HepG2 (cell line): ENCODE measurements around the gene ERLEC1. TPM values are rescaled to one million over a fixed set of nuclear protein-coding genes. Genes with fewer than 3 reads are reported as not detected.

Experiments
- ARID2 ChIP-seq: sonication (generic); formaldehyde crosslinking; IDR thresholded peaks from 2 replicates; pipeline ENCODE4 v1.8.1; 2022; ENCODE audit warnings: mild to moderate bottlenecking, missing genetic modification reagents, borderline replicate concordance
- ERF ChIP-seq: IDR thresholded peaks from 2 replicates; pipeline ENCODE4 v1.6.1; 2018; ENCODE audit warnings: missing biosample characterization, missing genetic modification reagents
- FOXK1 ChIP-seq: sonication (generic); formaldehyde crosslinking; IDR thresholded peaks from 2 replicates; pipeline ENCODE4 v1.4.0; 2020; ENCODE audit warnings: low read depth, missing genetic modification reagents, borderline replicate concordance
- GABPB1 ChIP-seq: IDR thresholded peaks from 2 replicates; pipeline ENCODE4 v1.6.1; 2016; ENCODE audit warnings: mild to moderate bottlenecking, missing genetic modification reagents, moderate library complexity, missing compliant biosample characterization
- HOXA5 ChIP-seq: sonication (generic); formaldehyde crosslinking; IDR thresholded peaks from 2 replicates; pipeline ENCODE4 v1.4.0; 2020; ENCODE audit warnings: missing genetic modification reagents
- JUNB ChIP-seq: sonication (generic); formaldehyde crosslinking; IDR thresholded peaks from 2 replicates; pipeline ENCODE4 v1.8.0; 2022; ENCODE audit warnings: missing genetic modification reagents, mild to moderate bottlenecking, borderline replicate concordance
- KAT7 ChIP-seq: IDR thresholded peaks from 2 replicates; pipeline ENCODE4 v1.6.1; 2018; ENCODE audit warnings: borderline replicate concordance, missing compliant biosample characterization
- MEIS1 ChIP-seq: sonication (generic); formaldehyde crosslinking; IDR thresholded peaks from 2 replicates; pipeline ENCODE4 v1.9.0; 2021; ENCODE audit warnings: mild to moderate bottlenecking, missing genetic modification reagents, moderate library complexity, borderline replicate concordance
- NAIF1 ChIP-seq: sonication (generic); formaldehyde crosslinking; IDR thresholded peaks from 2 replicates; pipeline ENCODE4 v1.5.0; 2020; ENCODE audit warnings: mild to moderate bottlenecking, missing genetic modification reagents, borderline replicate concordance
- NCOA5 ChIP-seq: sonication (generic); formaldehyde crosslinking; IDR thresholded peaks from 2 replicates; pipeline ENCODE4 v1.4.0; 2020; ENCODE audit warnings: missing genetic modification reagents
- NFIC ChIP-seq: IDR thresholded peaks from 2 replicates; pipeline ENCODE4 v1.6.1; 2012; ENCODE audit warnings: mild to moderate bottlenecking, low read length, inconsistent platforms
- NR3C1 ChIP-seq: sonication (generic); formaldehyde crosslinking; IDR thresholded peaks from 2 replicates; pipeline ENCODE4 v1.4.0; 2020; ENCODE audit warnings: missing genetic modification reagents
- POLR2A ChIP-seq, 2 experiments: IDR thresholded peaks; 2 replicates each; pipeline ENCODE4 v1.6.1; 2011; ENCODE audit warnings: low read depth in 2 of 2, low read length in 2 of 2, mild to moderate bottlenecking in 1 of 2, moderate library complexity in 1 of 2; ENCODE audit not compliant: insufficient read depth in 1 of 2
- SIX1 ChIP-seq: sonication (generic); formaldehyde crosslinking; IDR thresholded peaks from 2 replicates; pipeline ENCODE4 v1.4.0; 2020; ENCODE audit warnings: missing genetic modification reagents, borderline replicate concordance
- TRIM24 ChIP-seq: sonication (generic); formaldehyde crosslinking; IDR thresholded peaks from 2 replicates; pipeline ENCODE4 v1.8.0; 2022; ENCODE audit warnings: mild to moderate bottlenecking, missing genetic modification reagents
- TSC22D2 ChIP-seq: sonication (generic); formaldehyde crosslinking; IDR thresholded peaks from 2 replicates; pipeline ENCODE4 v1.5.1; 2020; ENCODE audit warnings: missing genetic modification reagents, mild to moderate bottlenecking, borderline replicate concordance
- ZFP36L2 ChIP-seq: sonication (generic); formaldehyde crosslinking; IDR thresholded peaks from 2 replicates; pipeline ENCODE4 v1.4.0; 2020; ENCODE audit warnings: missing genetic modification reagents
- ZNF224 ChIP-seq: sonication (generic); formaldehyde crosslinking; IDR thresholded peaks from 2 replicates; pipeline ENCODE4 v1.5.0; 2020; ENCODE audit warnings: mild to moderate bottlenecking, missing genetic modification reagents
- ZNF256 ChIP-seq: sonication (generic); formaldehyde crosslinking; conservative IDR thresholded peaks from 2 replicates; pipeline ENCODE4 v1.4.0; 2020; ENCODE audit warnings: missing genetic modification reagents
- ZNF616 ChIP-seq: sonication (generic); formaldehyde crosslinking; IDR thresholded peaks from 2 replicates; pipeline ENCODE4 v1.5.0; 2020; ENCODE audit warnings: low read depth, mild to moderate bottlenecking, missing genetic modification reagents
- ZNF777 ChIP-seq: sonication (generic); formaldehyde crosslinking; IDR thresholded peaks from 2 replicates; pipeline ENCODE4 v1.4.0; 2020; ENCODE audit warnings: missing genetic modification reagents
- polyA plus RNA-seq, 8 experiments: library from polyadenylated mRNA; depleted of rRNA in 3 of 8; stranded (reverse) in 7 of 8; unstranded in 1 of 8; fragments of >200 nt; fragmentation: Illumina TruSeq in 4 of 8; extraction: Trizol in 4 of 8; gene quantifications; 2 replicates each; pipeline versions ENCODE4 v1.2.1 to v1.2.3, GENCODE V29; 2011 to 2016; ENCODE audit warnings: low read depth in 4 of 8, missing spikeins in 1 of 8, mixed read lengths in 1 of 8; ENCODE audit not compliant: insufficient read depth in 1 of 8
- total RNA-seq, 5 experiments: library from RNA; depleted of rRNA; stranded (reverse); fragments of >200 nt; fragmentation: Illumina TruSeq; extraction: Trizol; gene quantifications; 2 replicates each; pipeline ENCODE4 v1.2.3, GENCODE V29; 2016; ENCODE audit warnings: low read depth in 1 of 5
- TF ChIP-seq, protein P1 (sequence below): sonication (generic); formaldehyde crosslinking; conservative IDR thresholded peaks from 2 replicates; pipeline ENCODE4 v1.8.1; 2023; ENCODE audit warnings: missing genetic modification reagents
- TF ChIP-seq, protein P2 (sequence below): IDR thresholded peaks from 2 replicates; pipeline ENCODE4 v1.6.1; 2016; ENCODE audit warnings: low read depth, missing genetic modification reagents, missing compliant biosample characterization
- TF ChIP-seq, protein P3 (sequence below): sonication (generic); formaldehyde crosslinking; IDR thresholded peaks from 2 replicates; pipeline ENCODE4 v1.4.0; 2020; ENCODE audit warnings: missing genetic modification reagents

The ERLEC1 gene
- total and polyA plus RNA-seq, 2 of the 13 experiments (the other 11 are each of a cell fraction or from before 2014, with no cell fraction given): 87.3 to 88.4 TPM

DNA sequence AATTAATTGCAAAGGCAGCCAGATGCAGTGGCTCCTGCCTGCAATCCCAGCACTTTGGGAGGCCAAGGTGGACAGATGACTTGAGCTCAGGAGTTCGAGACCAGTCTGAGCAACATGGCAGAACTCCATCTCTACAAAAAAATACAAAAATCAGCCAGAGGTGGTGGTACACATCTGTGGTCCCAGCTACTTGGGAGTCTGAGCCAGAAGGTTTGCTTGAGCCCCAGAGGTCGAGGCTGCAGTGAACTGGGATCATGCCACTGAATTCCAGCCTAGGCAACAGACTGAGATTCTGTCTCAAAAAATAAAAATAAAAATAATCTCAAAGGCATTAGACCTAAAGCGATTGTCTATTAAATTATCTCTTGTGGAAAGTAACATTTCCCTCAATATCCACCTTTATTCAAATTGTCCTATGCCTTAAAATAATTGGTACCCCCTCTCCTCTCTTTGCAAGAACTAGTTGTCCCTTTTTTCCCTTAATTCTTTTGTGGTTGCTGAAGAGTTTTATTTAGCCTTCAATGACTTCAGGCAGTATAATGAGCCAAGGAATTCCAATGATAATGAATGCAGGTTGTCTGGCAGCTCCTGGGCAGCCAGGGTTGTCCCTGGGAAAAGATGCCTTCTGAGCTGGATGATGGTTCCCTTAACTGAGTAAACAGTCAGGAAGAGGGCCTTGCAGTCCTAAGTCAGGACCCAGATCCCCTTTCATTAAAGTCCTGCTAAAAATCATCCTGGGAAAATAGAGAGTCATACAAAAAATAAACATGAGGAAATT is 40.7 kb downstream of the ERLEC1 start (continued):
- TF ChIP-seq, protein P1, sequence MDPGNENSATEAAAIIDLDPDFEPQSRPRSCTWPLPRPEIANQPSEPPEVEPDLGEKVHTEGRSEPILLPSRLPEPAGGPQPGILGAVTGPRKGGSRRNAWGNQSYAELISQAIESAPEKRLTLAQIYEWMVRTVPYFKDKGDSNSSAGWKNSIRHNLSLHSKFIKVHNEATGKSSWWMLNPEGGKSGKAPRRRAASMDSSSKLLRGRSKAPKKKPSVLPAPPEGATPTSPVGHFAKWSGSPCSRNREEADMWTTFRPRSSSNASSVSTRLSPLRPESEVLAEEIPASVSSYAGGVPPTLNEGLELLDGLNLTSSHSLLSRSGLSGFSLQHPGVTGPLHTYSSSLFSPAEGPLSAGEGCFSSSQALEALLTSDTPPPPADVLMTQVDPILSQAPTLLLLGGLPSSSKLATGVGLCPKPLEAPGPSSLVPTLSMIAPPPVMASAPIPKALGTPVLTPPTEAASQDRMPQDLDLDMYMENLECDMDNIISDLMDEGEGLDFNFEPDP (CRISPR knock-in tag): no peak
- TF ChIP-seq, protein P2, sequence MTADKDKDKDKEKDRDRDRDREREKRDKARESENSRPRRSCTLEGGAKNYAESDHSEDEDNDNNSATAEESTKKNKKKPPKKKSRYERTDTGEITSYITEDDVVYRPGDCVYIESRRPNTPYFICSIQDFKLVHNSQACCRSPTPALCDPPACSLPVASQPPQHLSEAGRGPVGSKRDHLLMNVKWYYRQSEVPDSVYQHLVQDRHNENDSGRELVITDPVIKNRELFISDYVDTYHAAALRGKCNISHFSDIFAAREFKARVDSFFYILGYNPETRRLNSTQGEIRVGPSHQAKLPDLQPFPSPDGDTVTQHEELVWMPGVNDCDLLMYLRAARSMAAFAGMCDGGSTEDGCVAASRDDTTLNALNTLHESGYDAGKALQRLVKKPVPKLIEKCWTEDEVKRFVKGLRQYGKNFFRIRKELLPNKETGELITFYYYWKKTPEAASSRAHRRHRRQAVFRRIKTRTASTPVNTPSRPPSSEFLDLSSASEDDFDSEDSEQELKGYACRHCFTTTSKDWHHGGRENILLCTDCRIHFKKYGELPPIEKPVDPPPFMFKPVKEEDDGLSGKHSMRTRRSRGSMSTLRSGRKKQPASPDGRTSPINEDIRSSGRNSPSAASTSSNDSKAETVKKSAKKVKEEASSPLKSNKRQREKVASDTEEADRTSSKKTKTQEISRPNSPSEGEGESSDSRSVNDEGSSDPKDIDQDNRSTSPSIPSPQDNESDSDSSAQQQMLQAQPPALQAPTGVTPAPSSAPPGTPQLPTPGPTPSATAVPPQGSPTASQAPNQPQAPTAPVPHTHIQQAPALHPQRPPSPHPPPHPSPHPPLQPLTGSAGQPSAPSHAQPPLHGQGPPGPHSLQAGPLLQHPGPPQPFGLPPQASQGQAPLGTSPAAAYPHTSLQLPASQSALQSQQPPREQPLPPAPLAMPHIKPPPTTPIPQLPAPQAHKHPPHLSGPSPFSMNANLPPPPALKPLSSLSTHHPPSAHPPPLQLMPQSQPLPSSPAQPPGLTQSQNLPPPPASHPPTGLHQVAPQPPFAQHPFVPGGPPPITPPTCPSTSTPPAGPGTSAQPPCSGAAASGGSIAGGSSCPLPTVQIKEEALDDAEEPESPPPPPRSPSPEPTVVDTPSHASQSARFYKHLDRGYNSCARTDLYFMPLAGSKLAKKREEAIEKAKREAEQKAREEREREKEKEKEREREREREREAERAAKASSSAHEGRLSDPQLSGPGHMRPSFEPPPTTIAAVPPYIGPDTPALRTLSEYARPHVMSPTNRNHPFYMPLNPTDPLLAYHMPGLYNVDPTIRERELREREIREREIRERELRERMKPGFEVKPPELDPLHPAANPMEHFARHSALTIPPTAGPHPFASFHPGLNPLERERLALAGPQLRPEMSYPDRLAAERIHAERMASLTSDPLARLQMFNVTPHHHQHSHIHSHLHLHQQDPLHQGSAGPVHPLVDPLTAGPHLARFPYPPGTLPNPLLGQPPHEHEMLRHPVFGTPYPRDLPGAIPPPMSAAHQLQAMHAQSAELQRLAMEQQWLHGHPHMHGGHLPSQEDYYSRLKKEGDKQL: no peak
- TF ChIP-seq ZNF777 (CRISPR knock-in tag) (no peak), POLR2A (IDR thresholded peaks at IDR 0.05; ENCODE audit: insufficient read depth in 1 of 2, low read depth in 2 of 2, low read length in 2 of 2) (0 out of 4 replicates have a peak, but pooled peaks of 1 of the 2 experiments have one; percentile 12), GABPB1 (CRISPR knock-in tag) (0 out of 2 replicates have a peak, but pooled peaks have one; percentile 4), NR3C1 (CRISPR knock-in tag) (no peak), FOXK1 (CRISPR knock-in tag) (no peak), TRIM24 (CRISPR knock-in tag) (no peak), SIX1 (CRISPR knock-in tag) (no peak), NFIC (no peak), NCOA5 (CRISPR knock-in tag) (no peak), NAIF1 (CRISPR knock-in tag) (peak; percentile 31; the same call in 1 of the 2 replicates), ZNF256 (CRISPR knock-in tag) (no peak), ZFP36L2 (CRISPR knock-in tag) (no peak), ZNF616 (CRISPR knock-in tag) (no peak), ZNF224 (CRISPR knock-in tag) (no peak), ARID2 (no peak), TSC22D2 (no peak), KAT7 (CRISPR knock-in tag) (no peak), HOXA5 (CRISPR knock-in tag) (peak; percentile 10; the same call in 1 of the 2 replicates), ERF (no peak), JUNB (no peak), MEIS1 (no peak)
- TF ChIP-seq, protein P3, sequence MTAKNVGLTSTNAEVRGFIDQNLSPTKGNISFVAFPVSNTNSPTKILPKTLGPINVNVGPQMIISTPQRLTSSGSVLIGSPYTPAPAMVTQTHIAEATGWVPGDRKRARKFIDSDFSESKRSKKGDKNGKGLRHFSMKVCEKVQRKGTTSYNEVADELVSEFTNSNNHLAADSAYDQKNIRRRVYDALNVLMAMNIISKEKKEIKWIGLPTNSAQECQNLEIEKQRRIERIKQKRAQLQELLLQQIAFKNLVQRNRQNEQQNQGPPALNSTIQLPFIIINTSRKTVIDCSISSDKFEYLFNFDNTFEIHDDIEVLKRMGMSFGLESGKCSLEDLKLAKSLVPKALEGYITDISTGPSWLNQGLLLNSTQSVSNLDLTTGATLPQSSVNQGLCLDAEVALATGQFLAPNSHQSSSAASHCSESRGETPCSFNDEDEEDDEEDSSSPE (CRISPR knock-in tag): no peak; the same call in 1 of the 2 replicates
